ENCODE measurements around the gene TMSB15C. TPM values are rescaled to one million over a fixed set of nuclear protein-coding genes. Genes with fewer than 3 reads are reported as not detected.

TMSB15C gene
- total RNA-seq (2022; extraction: Qiagen RNA extraction), result 0.09 to 0.28 TPM (median 0.15 TPM) in 5 replicates

GRCh38 chrX:104075778-104076445 lies at the start of gene TMSB15C:
TMSB15C (minus strand) TSS chrX:104076236.

GRCh38 chrX:104112326-104112951 lies 36.4 kb upstream of the TMSB15C start, which contains the start of gene ZCCHC18:
ZCCHC18 (plus strand) TSS chrX:104112523; CDS start chrX:104114112, 1,589 bp downstream.

GRCh38 chrX:104039689-104040505 lies 36.1 kb downstream of the TMSB15C start, which contains the start of gene H2BW2:
H2BW2 (plus strand) TSS chrX:104039956; CDS start chrX:104039995, 39 bp downstream.

Other genes starting within 250 kb of the TMSB15C start
- gene RAB9B, start 244.0 kb downstream of the TMSB15C start, total RNA-seq (2022; extraction: Qiagen RNA extraction), result 0.02 to 0.05 TPM (median 0.03 TPM) in 3 of 5 replicates, not detected in the others
- 5.0 to 6.3 TPM (median 5.8 TPM) in 5 replicates for gene TMSB15B, start 113.6 kb downstream of the TMSB15C start, total RNA-seq (2022; extraction: Qiagen RNA extraction)
- not detected in 5 replicates for gene H2BW1, start 62.5 kb downstream of the TMSB15C start, total RNA-seq (2022; extraction: Qiagen RNA extraction)
- not detected in 5 replicates for gene H2BW2, start 36.3 kb downstream of the TMSB15C start, total RNA-seq (2022; extraction: Qiagen RNA extraction)
- 0.07 to 0.35 TPM (median 0.10 TPM) in 5 replicates for gene ZCCHC18, start 36.3 kb upstream of the TMSB15C start, total RNA-seq (2022; extraction: Qiagen RNA extraction)
- gene SLC25A53, start 80.8 kb upstream of the TMSB15C start, total RNA-seq (2022; extraction: Qiagen RNA extraction), result 3.5 to 4.4 TPM (median 3.9 TPM) in 5 replicates
- gene FAM199X, start 90.2 kb upstream of the TMSB15C start, total RNA-seq (2022; extraction: Qiagen RNA extraction), result 13.5 to 20.0 TPM (median 16.9 TPM) in 5 replicates
- 0.06 to 0.12 TPM in 2 of 5 replicates, not detected in the others for gene ESX1, start 178.7 kb upstream of the TMSB15C start, total RNA-seq (2022; extraction: Qiagen RNA extraction)

Data from A549 treated with CORT108297 at 1 μM for 4 hours (cell line).